ENCODE data around the gene GLB1L3. TPM values are rescaled to one million over a fixed set of nuclear protein-coding genes. Genes with fewer than 3 reads are reported as not detected.

The GLB1L3 gene
- total RNA-seq, 1 donor from 2014 or later: not detected

DNA sequence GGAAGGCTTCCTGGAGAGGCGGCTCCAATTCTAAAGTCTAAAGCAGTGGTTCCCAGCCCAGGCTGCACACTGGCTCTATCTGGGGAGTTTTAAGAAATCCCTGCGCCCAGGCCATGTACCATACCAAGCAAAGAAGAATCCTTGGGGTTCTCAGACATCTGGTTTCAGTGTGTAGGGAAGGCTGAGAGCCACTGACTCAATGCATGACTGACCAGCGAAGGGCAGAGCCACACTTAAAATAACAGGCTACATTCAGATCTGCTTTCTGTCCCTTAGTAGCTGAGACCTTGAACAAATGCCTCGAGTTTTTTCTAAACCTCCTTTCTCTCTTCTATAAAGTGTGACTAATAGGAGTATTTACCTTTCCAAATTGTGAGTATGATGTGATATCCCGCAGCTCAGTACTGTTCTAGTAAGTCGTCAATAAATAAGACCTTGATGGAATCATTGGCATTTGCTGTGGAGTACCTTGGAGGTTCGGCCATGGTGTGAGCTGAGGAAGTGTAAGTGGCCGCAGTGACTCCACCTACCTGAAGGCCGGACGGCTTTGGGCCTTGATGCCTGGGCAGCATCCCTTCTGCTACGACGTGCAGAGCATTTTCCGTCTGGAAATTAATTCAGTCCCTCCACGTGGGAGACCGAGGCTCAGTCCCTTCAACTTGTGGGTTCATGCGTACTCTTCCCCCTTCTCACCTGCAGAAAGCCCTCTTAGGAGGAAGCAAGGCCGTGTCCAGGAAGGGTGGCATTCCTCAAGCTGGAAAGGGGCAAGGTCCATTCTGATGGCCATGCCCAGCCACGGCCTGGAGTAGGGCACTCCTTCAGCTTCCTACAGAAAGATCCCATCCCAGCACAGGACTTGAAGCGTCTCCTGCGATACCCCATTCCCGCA, 80.7 kb downstream of the GLB1L3 start:
- Histone ChIP-seq H3K36me3 (no peaks in the 10 kb centered on the region), H3K27ac (replicated peaks) (no peak overlapping the region), H3K9me3 (replicated peaks) (peaks cover 13% of the 10 kb centered on the region), H3K4me1 (no peaks in the 10 kb centered on the region), H3K27me3 (ENCODE audit: low read depth) (peaks cover 80% of the 10 kb centered on the region), H3K4me3 (no peak overlapping the region)
- no peak for TF ChIP-seq CTCF (IDR thresholded peaks at IDR 0.05; ENCODE audit: borderline replicate concordance)
- intact Hi-C loops (cut with micrococcal nuclease): no loop called here
- no peak for DNase-seq

- Histone ChIP-seq H3K27ac (replicated peaks) (no peak overlapping the region), H3K9me3 (replicated peaks) (peaks cover 13% of the 10 kb centered on the region), H3K27me3 (ENCODE audit: low read depth) (peaks cover 86% of the 10 kb centered on the region), H3K4me3 (no peak overlapping the region), H3K4me1 (no peaks in the 10 kb centered on the region), H3K36me3 (no peaks in the 10 kb centered on the region)
- no peak for TF ChIP-seq CTCF (IDR thresholded peaks at IDR 0.05; ENCODE audit: borderline replicate concordance)
- intact Hi-C loops (cut with micrococcal nuclease): no loop called here
- no peak for DNase-seq
Measured at GRCh38 chr11:134357545-134357839, 81.3 kb downstream of the GLB1L3 start.

- intact Hi-C loops (cut with micrococcal nuclease): no loop called here
Measured at GRCh38 chr11:134358165-134358855, 82.1 kb downstream of the GLB1L3 start.

GRCh38 chr11:134358856-134359490, 82.8 kb downstream of the GLB1L3 start:
- H3K4me3 ChIP-seq: no peak overlapping the region
- H3K4me1 ChIP-seq: no peaks in the 10 kb centered on the region
- H3K36me3 ChIP-seq: no peaks in the 10 kb centered on the region
- H3K27ac ChIP-seq (replicated peaks): no peak overlapping the region
- peaks cover 2% of the 10 kb centered on the region for H3K9me3 ChIP-seq (replicated peaks)
- peaks cover 86% of the 10 kb centered on the region for H3K27me3 ChIP-seq (ENCODE audit: low read depth)
- DNase-seq: no peak
- intact Hi-C loops (cut with micrococcal nuclease): no loop called here
- TF ChIP-seq CTCF (IDR thresholded peaks at IDR 0.05; ENCODE audit: borderline replicate concordance): no peak

More at GRCh38 chr11:134358165-134358855, 82.1 kb downstream of the GLB1L3 start:
- H3K27ac ChIP-seq (replicated peaks): no peak overlapping the region
- no peak overlapping the region for H3K4me3 ChIP-seq
- no peaks in the 10 kb centered on the region for H3K36me3 ChIP-seq
- no peak for TF ChIP-seq CTCF (IDR thresholded peaks at IDR 0.05; ENCODE audit: borderline replicate concordance)
- no peaks in the 10 kb centered on the region for H3K4me1 ChIP-seq
- peaks cover 86% of the 10 kb centered on the region for H3K27me3 ChIP-seq (ENCODE audit: low read depth)
- peaks cover 9% of the 10 kb centered on the region for H3K9me3 ChIP-seq (replicated peaks)
- DNase-seq: no peak

DNA sequence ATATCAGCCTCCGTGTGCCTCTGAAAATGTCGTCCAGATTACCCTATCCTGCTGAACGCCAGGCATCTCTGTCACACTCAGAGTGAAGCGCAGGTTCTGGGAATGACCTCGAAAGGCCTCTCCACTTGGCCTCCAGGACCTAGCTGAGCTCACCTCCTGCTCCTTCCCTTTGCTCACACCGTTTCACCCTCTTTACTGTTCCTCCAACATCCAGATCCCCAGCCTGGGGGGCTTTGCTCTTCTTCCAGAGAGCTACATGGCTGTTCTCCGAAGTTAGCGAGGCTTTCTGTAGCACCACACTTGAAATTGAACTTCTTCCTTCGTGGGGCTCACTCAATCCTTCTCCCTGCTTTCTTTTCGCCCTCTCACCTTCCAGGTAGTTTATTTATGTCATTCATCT, 83.5 kb downstream of the GLB1L3 start:
- peaks cover 92% of the 10 kb centered on the region for H3K27me3 ChIP-seq (ENCODE audit: low read depth)
- DNase-seq: no peak

More for the DNA sequence above, 83.5 kb downstream of the GLB1L3 start:
- intact Hi-C loops (cut with micrococcal nuclease): no loop called here
- no peak for TF ChIP-seq CTCF (IDR thresholded peaks at IDR 0.05; ENCODE audit: borderline replicate concordance)
- Histone ChIP-seq H3K27ac (replicated peaks) (no peak overlapping the region), H3K4me3 (no peak overlapping the region), H3K4me1 (no peaks in the 10 kb centered on the region), H3K9me3 (replicated peaks) (no peaks in the 10 kb centered on the region), H3K36me3 (no peaks in the 10 kb centered on the region)

All from left ventricle myocardium inferior (tissue), 1 donor.